ENCODE data around the gene PIGQ.

GRCh38 chr16:606656-607307 lies 37.0 kb downstream of the PIGQ start:
- no peak for TF ChIP-seq GATA2 (IDR thresholded peaks at IDR 0.05; ENCODE audit: low read depth, low read length)
- TF ChIP-seq GATA3 (IDR thresholded peaks at IDR 0.05; ENCODE audit: low read depth, low read length), result no peak

Data from SH-SY5Y (cell line).